ENCODE measurements around the gene WDR83. TPM values are rescaled to one million over a fixed set of nuclear protein-coding genes. Genes with fewer than 3 reads are reported as not detected.

The WDR83 gene
- total and polyA plus RNA-seq, 2 donors (not counting 3 experiments of a cell fraction or from before 2014, with no cell fraction given): 10.5 to 11.8 TPM

GRCh38 chr19:12723641-12724426 lies 57.2 kb downstream of the WDR83 start, which contains the start of gene TNPO2:
TNPO2 (minus strand) TSS chr19:12723932; CDS start chr19:12720977, 2,955 bp downstream.
- BruUV-seq (replicated peaks): no TSS peak
- CTCF ChIA-PET: interaction anchor here (0.9 to 4.5 kb wide), 5 partner anchors 9 to 42 kb away, joined by 3 to 38 read pairs (median 7); no protein-coding TSS in a partner anchor
- POLR2A ChIA-PET: interaction anchor here (0.6 to 3.2 kb wide), 4 partner anchors 10 to 1799 kb away, joined by 3 to 14 read pairs (median 4); partner anchors contain the start of genes GET3, JUNB and TRIR
- peak; percentile 78 for FAIRE-seq
- Histone ChIP-seq H3K4me2 (ENCODE audit: insufficient read depth, low read length) (peak within 1 kb of the TSS; percentile 90), H3K9me3 (replicated peaks; ENCODE audit: control insufficient read depth, insufficient read depth, low read length) (no peaks in the 10 kb centered on the region), H3K4me3 (replicated peaks in 1 of 3; ENCODE audit: insufficient read depth in 1 of 3, low read depth in 1 of 3, low read length in 3 of 3) (peak within 1 kb of the TSS; percentile 62 to 88 (median 62)), H3K4me1 (ENCODE audit: control insufficient read depth, extremely low read depth, insufficient read depth, low read length) (peaks cover 10% of the 10 kb centered on the region), H4K20me1 (replicated peaks; ENCODE audit: control insufficient read depth, extremely low read depth, insufficient read depth, low read length) (no peaks in the 10 kb centered on the region), H3K79me2 (ENCODE audit: control insufficient read depth, insufficient read depth, low read length) (peaks cover 45% of the 10 kb centered on the region), H3K9me1 (replicated peaks; ENCODE audit: control insufficient read depth, extremely low read depth, insufficient read depth, low read length) (no peaks in the 10 kb centered on the region), H3K27ac (ENCODE audit: insufficient read depth, low read depth, low read length) (peak within 1 kb of the TSS; percentile 57), H3K9ac (replicated peaks; ENCODE audit: extremely low read depth, insufficient read depth, low read length) (peak within 1 kb of the TSS; percentile 78), H3K36me3 (ENCODE audit: control insufficient read depth in 2 of 2, extremely low read depth in 1 of 2, insufficient read depth in 2 of 2, low read length in 2 of 2) (peaks cover 0 to 11% of the 10 kb centered on the region in 2 experiments), H2AFZ (ENCODE audit: low read depth, low read length) (peak within 1 kb of the TSS; percentile 32), H3K27me3 (ENCODE audit: control insufficient read depth in 2 of 2, insufficient read depth in 2 of 2, low read length in 2 of 2) (no peaks in the 10 kb centered on the region)
- TF ChIP-seq MYC (IDR thresholded peaks at IDR 0.05; ENCODE audit: low read depth, low read length) (peak; percentile 98), CTCF (IDR thresholded peaks at IDR 0.05; ENCODE audit: extremely low read depth in 1 of 2, insufficient read depth in 1 of 2, low read depth in 1 of 2, low read length in 2 of 2) (no peak), JUN (IDR thresholded peaks at IDR 0.05; ENCODE audit: borderline replicate concordance, insufficient read depth, insufficient read length, low read depth) (no peak), FOS (IDR thresholded peaks at IDR 0.05; ENCODE audit: borderline replicate concordance, insufficient read depth, low read length) (no peak), POLR2AphosphoS5 (IDR thresholded peaks at IDR 0.05; ENCODE audit: insufficient read depth, low read depth, low read length) (peak; percentile 60), GATA2 (IDR thresholded peaks at IDR 0.05; ENCODE audit: insufficient read depth, insufficient read length, low read depth, low read length) (peak; percentile 86), MAX (IDR thresholded peaks at IDR 0.05; ENCODE audit: insufficient read depth, insufficient read length) (peak; percentile 90), EZH2 (IDR thresholded peaks at IDR 0.05; ENCODE audit: borderline replicate concordance, low read depth, low read length, severe bottlenecking) (no peak), POLR2A (IDR thresholded peaks at IDR 0.05; ENCODE audit: low read depth, low read length) (peak; percentile 68)
- peak; percentile 65 for DNase-seq (ENCODE audit: low read depth, low spot score)
- dilution Hi-C loops (cut with MboI; ENCODE audit: extremely low pct_ligation_motif_present, low sequenced_read_pairs) (no loop called here), intact Hi-C loops (cut with micrococcal nuclease) (loop anchor here (2.0 to 5.0 kb wide), 2 partner anchors 33 to 373 kb away; no protein-coding TSS in a partner anchor)

Small RNA genes lying within 50 kb of the gene (small RNA-seq; reads per million reads assigned to genes)
- 33.9 reads per million, percentile 88 among the genes with 10 or more reads in this experiment for gene SNORD41 (ENCODE audit: insufficient read depth, insufficient read length, low read depth, low replicate concordance)

Other genes with a start within 250 kb of the WDR83 start
- gene ZNF443, start 225.8 kb upstream of the WDR83 start, total RNA-seq: 3.2 and 3.4 TPM in 2 replicates
- 0.48 and 0.65 TPM in 2 replicates for gene ZNF443, start 225.8 kb upstream of the WDR83 start, polyA plus RNA-seq
- gene ZNF709, start 182.0 kb upstream of the WDR83 start, total RNA-seq: 1.4 and 1.8 TPM in 2 replicates
- gene ZNF709, start 182.0 kb upstream of the WDR83 start, polyA plus RNA-seq: 0.65 and 1.0 TPM in 2 replicates
- gene ZNF564, start 115.3 kb upstream of the WDR83 start, total RNA-seq: 6.5 and 7.1 TPM in 2 replicates
- gene ZNF564, start 115.3 kb upstream of the WDR83 start, polyA plus RNA-seq: 1.0 and 1.5 TPM in 2 replicates
- gene ZNF490, start 56.0 kb upstream of the WDR83 start, total RNA-seq: 5.7 and 6.3 TPM in 2 replicates
- 0.89 and 1.4 TPM in 2 replicates for gene ZNF490, start 56.0 kb upstream of the WDR83 start, polyA plus RNA-seq
- gene ZNF791, start 55.9 kb upstream of the WDR83 start, total RNA-seq: 19.9 and 21.8 TPM in 2 replicates
- 6.4 and 8.3 TPM in 2 replicates for gene ZNF791, start 55.9 kb upstream of the WDR83 start, polyA plus RNA-seq
- gene MAN2B1, start 65 bp upstream of the WDR83 start, total RNA-seq: 73.0 and 76.8 TPM in 2 replicates
- 64.4 and 70.3 TPM in 2 replicates for gene MAN2B1, start 65 bp upstream of the WDR83 start, polyA plus RNA-seq
- gene DHPS, start 15.1 kb downstream of the WDR83 start, total RNA-seq: 68.4 and 77.4 TPM in 2 replicates
- 80.6 and 90.1 TPM in 2 replicates for gene DHPS, start 15.1 kb downstream of the WDR83 start, polyA plus RNA-seq
- gene GNG14, start 21.2 kb downstream of the WDR83 start, total RNA-seq: not detected in 2 replicates
- not detected in 2 replicates for gene GNG14, start 21.2 kb downstream of the WDR83 start, polyA plus RNA-seq
- 11.6 and 12.4 TPM in 2 replicates for gene FBXW9, start 29.8 kb downstream of the WDR83 start, total RNA-seq
- 19.3 and 26.4 TPM in 2 replicates for gene FBXW9, start 29.8 kb downstream of the WDR83 start, polyA plus RNA-seq
- 84.6 and 94.5 TPM in 2 replicates for gene TNPO2, start 57.1 kb downstream of the WDR83 start, total RNA-seq
- 98.8 and 104 TPM in 2 replicates for gene TNPO2, start 57.1 kb downstream of the WDR83 start, polyA plus RNA-seq
- 208 and 213 TPM in 2 replicates for gene TRIR, start 67.9 kb downstream of the WDR83 start, total RNA-seq
- 240 and 263 TPM in 2 replicates for gene TRIR, start 67.9 kb downstream of the WDR83 start, polyA plus RNA-seq
- 74.8 and 77.0 TPM in 2 replicates for gene GET3, start 70.7 kb downstream of the WDR83 start, total RNA-seq
- gene GET3, start 70.7 kb downstream of the WDR83 start, polyA plus RNA-seq: 197 and 217 TPM in 2 replicates
- not detected in 2 replicates for gene BEST2, start 85.0 kb downstream of the WDR83 start, total RNA-seq
- not detected in 2 replicates for gene BEST2, start 85.0 kb downstream of the WDR83 start, polyA plus RNA-seq
- 17.3 and 20.0 TPM in 2 replicates for gene HOOK2, start 108.7 kb downstream of the WDR83 start, total RNA-seq
- gene HOOK2, start 108.7 kb downstream of the WDR83 start, polyA plus RNA-seq: 7.6 and 8.0 TPM in 2 replicates
- gene JUNB, start 124.7 kb downstream of the WDR83 start, total RNA-seq: 22.8 and 31.6 TPM in 2 replicates
- 72.9 and 74.4 TPM in 2 replicates for gene JUNB, start 124.7 kb downstream of the WDR83 start, polyA plus RNA-seq
- gene PRDX2, start 135.0 kb downstream of the WDR83 start, total RNA-seq: 247 and 255 TPM in 2 replicates
- gene PRDX2, start 135.0 kb downstream of the WDR83 start, polyA plus RNA-seq: 490 and 492 TPM in 2 replicates
- 13.2 and 15.9 TPM in 2 replicates for gene THSD8, start 135.3 kb downstream of the WDR83 start, total RNA-seq
- 2.6 TPM in 1 of 2 replicates, not detected in the other for gene THSD8, start 135.3 kb downstream of the WDR83 start, polyA plus RNA-seq
- gene RNASEH2A, start 139.8 kb downstream of the WDR83 start, total RNA-seq: 25.6 and 28.5 TPM in 2 replicates
- 36.7 and 45.4 TPM in 2 replicates for gene RNASEH2A, start 139.8 kb downstream of the WDR83 start, polyA plus RNA-seq
- not detected in 2 replicates for gene RTBDN, start 167.8 kb downstream of the WDR83 start, total RNA-seq
- not detected in 2 replicates for gene RTBDN, start 167.8 kb downstream of the WDR83 start, polyA plus RNA-seq
- 0.13 and 0.69 TPM in 2 replicates for gene MAST1, start 171.7 kb downstream of the WDR83 start, total RNA-seq
- 0.16 and 0.46 TPM in 2 replicates for gene MAST1, start 171.7 kb downstream of the WDR83 start, polyA plus RNA-seq
- 31.3 and 34.8 TPM in 2 replicates for gene DNASE2, start 214.6 kb downstream of the WDR83 start, total RNA-seq
- gene DNASE2, start 214.6 kb downstream of the WDR83 start, polyA plus RNA-seq: 51.9 and 60.6 TPM in 2 replicates
- gene KLF1, start 220.4 kb downstream of the WDR83 start, total RNA-seq: not detected in 2 replicates
- not detected in 2 replicates for gene KLF1, start 220.4 kb downstream of the WDR83 start, polyA plus RNA-seq
- 27.1 and 27.3 TPM in 2 replicates for gene GCDH, start 224.4 kb downstream of the WDR83 start, total RNA-seq
- gene GCDH, start 224.4 kb downstream of the WDR83 start, polyA plus RNA-seq: 35.8 and 39.8 TPM in 2 replicates